Activated CD8-positive, alpha-beta T cell treated with anti-CD3 and anti-CD28 coated beads for 36 hours (primary cell): Measurements from ENCODE around the gene TIAM2. TPM values are rescaled to one million over a fixed set of nuclear protein-coding genes. Genes with fewer than 3 reads are reported as not detected.
"Not testable (repeated sequence)": the region's sequence is repeated elsewhere in the genome, so short reads cannot be mapped to it uniquely, and the experiment has no call there.

Experiments
- ATAC-seq: fragments of 200-7000 bp; cut with Tn5 transposase; one replicate; pipeline ENCODE4 v1.10.0; 2021; ENCODE audit warnings: mild to moderate bottlenecking, moderate library complexity
- CTCF ChIA-PET: fragments of 350-600 bp; sonication (Branson Sonifier 250); formaldehyde crosslinking; loops from one replicate; lab custom pipeline; 2021; ENCODE audit warnings: antibody characterized with exemption; lab: Charles Lee
- POLR2A ChIA-PET: fragments of 350-600 bp; sonication (Branson Sonifier 250); formaldehyde crosslinking; loops from one replicate; lab custom pipeline; 2021; ENCODE audit warnings: antibody characterized with exemption; lab: Charles Lee
- DNase-seq: peaks from one replicate; pipeline ENCODE4 v3.0.0-alpha.2; 2020
- H3K27ac Mint-ChIP-seq: one replicate; pipeline ENCODE4 v1.8.0; 2021; ENCODE audit warnings: mild to moderate bottlenecking, mixed read lengths
- H3K27me3 Mint-ChIP-seq: one replicate; pipeline ENCODE4 v1.8.0; 2021; ENCODE audit warnings: mixed read lengths
- H3K36me3 Mint-ChIP-seq: one replicate; pipeline ENCODE4 v1.8.0; 2021; ENCODE audit warnings: low read depth, mixed read lengths
- H3K4me1 Mint-ChIP-seq: one replicate; pipeline ENCODE4 v1.8.0; 2021; ENCODE audit warnings: low read depth, mixed read lengths
- H3K4me3 Mint-ChIP-seq: one replicate; pipeline ENCODE4 v1.8.0; 2021; ENCODE audit warnings: mild to moderate bottlenecking, moderate library complexity, mixed read lengths
- H3K9me3 Mint-ChIP-seq: one replicate; pipeline ENCODE4 v1.8.0; 2021; ENCODE audit warnings: mixed read lengths
- CTCF ChIP-seq: fragments of 200-600 bp; IDR thresholded peaks from one replicate; pipeline ENCODE4 v1.8.0; 2022; ENCODE audit warnings: antibody characterized with exemption, mild to moderate bottlenecking
- intact Hi-C: fragments of 100-400 bp; cut with micrococcal nuclease; formaldehyde crosslinking; loops from one replicate; pipeline ENCODE4 v1.10.0; 2022
- total RNA-seq, 2 experiments: library from RNA; stranded (reverse); gene quantifications; one replicate each; pipeline ENCODE4 v1.2.3, GENCODE V29; 2021

The TIAM2 gene
- total RNA-seq, 2 experiments from 2014 or later, result 5.6 to 7.1 TPM

DNA sequence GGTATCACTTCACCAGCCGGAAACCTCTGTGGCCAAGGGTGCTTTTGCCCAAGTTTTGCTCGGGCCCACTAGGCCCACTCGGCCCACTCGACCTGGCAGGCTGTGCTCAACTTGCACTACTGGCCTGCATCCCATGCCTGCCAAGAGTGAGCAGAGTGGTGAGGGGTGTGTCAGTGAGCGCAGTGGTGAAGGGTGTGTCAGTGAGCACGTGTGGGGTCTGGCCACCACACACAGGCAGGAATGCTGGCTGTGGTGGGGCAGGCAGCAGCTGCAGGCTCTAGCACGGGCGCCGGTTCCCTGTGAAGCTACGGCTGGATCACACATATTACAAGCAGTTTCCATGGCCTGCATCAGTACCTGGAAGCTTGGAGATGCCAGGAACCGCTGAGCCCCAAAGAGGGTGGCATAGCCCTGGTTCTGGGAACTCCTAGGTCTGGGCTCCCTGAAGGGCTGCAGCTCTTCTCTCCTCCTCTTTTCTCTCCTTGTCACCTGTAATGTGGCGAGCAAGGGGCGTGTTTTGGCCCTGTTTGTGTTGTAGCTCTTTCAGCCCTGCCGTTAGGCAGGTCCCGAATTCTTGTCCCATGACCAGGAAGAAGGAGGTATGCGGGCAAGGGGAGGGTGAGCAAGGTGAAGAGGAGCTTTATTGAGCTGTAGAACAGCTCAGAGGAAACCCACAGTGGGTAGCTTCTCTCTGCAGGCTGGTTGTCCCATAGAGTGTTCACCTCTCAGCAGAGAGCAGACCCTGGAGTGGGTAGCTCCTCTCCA, 217.7 kb downstream of the TIAM2 start:
- Mint-ChIP-seq H3K36me3 (no peaks in the 10 kb centered on the region), H3K4me3 (no peak overlapping the region), H3K27ac (no peak overlapping the region), H3K4me1 (no peaks in the 10 kb centered on the region), H3K9me3 (no peaks in the 10 kb centered on the region), H3K27me3 (peaks cover 5% of the 10 kb centered on the region)
- intact Hi-C loops, result no loop called here
- no peak for ATAC-seq
- TF ChIP-seq CTCF, result no peak
- POLR2A ChIA-PET, result no interaction called here
- CTCF ChIA-PET, result interaction anchor here (1.3 kb wide), 1 partner anchor 57 kb away, joined by 3 read pairs; no protein-coding TSS in a partner anchor
- no peak for DNase-seq

DNA sequence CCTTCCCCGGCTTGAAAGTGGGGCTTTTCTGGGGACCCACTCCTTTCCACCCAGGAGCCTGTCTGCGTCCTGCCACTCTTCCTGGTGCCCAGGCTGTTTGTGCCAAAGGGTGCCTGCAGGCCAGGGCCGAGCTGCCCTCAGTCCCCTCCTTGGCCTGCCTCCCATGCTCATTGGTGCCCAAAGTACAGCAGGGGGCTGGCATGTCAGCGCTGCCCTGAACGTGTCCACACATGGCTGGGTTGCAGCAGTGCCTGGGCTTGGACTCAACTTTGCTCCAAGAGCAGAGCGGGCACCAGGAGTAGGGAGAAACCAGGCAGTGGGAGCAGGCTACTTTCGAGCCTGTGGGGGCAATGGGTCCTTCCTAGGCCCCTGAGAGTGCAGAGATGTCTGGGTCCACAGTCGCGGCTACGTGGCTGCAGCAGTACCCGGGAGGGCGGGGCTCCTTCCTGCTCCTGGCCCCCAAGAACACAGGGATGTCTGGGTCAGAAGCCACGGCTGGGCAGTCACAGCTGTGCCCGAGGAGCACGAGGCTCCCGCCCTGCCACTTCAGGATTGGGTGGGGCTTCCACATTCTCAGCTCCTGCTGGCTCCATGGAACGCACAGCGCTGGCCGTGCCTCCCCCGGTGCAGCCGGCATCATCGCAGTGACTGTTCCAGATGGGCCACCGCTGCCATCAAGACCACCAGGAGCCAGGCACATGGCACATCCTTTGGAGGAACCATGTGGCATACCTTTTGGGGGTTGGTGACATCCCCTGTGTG, 218.7 kb downstream of the TIAM2 start:
- Mint-ChIP-seq H3K27me3 (peaks cover 7% of the 10 kb centered on the region), H3K36me3 (no peaks in the 10 kb centered on the region), H3K4me1 (no peaks in the 10 kb centered on the region), H3K27ac (no peak overlapping the region), H3K9me3 (no peaks in the 10 kb centered on the region), H3K4me3 (no peak overlapping the region)
- ChIA-PET CTCF (interaction anchor here (1.2 to 1.3 kb wide), 2 partner anchors 56 to 294 kb away, joined by 3 read pairs; no protein-coding TSS in a partner anchor), POLR2A (no interaction called here)
- TF ChIP-seq CTCF, result no peak
- intact Hi-C loops, result no loop called here
- DNase-seq (no peak), ATAC-seq (no peak)

- H3K4me3 Mint-ChIP-seq, result no peak overlapping the region
- H3K4me1 Mint-ChIP-seq, result no peaks in the 10 kb centered on the region
- H3K27ac Mint-ChIP-seq, result no peak overlapping the region
- H3K27me3 Mint-ChIP-seq, result peaks cover 10% of the 10 kb centered on the region
- no peaks in the 10 kb centered on the region for H3K36me3 Mint-ChIP-seq
- intact Hi-C loops, result no loop called here
- ATAC-seq, result no peak
- DNase-seq, result no peak
- CTCF ChIA-PET, result no interaction called here
- POLR2A ChIA-PET, result no interaction called here
- no peaks in the 10 kb centered on the region for H3K9me3 Mint-ChIP-seq
- TF ChIP-seq CTCF, result no peak
These were observed 220.8 kb downstream of the TIAM2 start for GRCh38 chr6:155215906-155216305.

- Mint-ChIP-seq H3K9me3 (no peaks in the 10 kb centered on the region), H3K36me3 (no peaks in the 10 kb centered on the region), H3K27me3 (peaks cover 10% of the 10 kb centered on the region), H3K4me3 (no peak overlapping the region), H3K4me1 (no peaks in the 10 kb centered on the region), H3K27ac (no peak overlapping the region)
- intact Hi-C loops, result no loop called here
- ChIA-PET POLR2A (no interaction called here), CTCF (no interaction called here)
- ATAC-seq, result no peak
- no peak for TF ChIP-seq CTCF
- no peak for DNase-seq
These were observed 221.4 kb downstream of the TIAM2 start for GRCh38 chr6:155216312-155217046.

DNA sequence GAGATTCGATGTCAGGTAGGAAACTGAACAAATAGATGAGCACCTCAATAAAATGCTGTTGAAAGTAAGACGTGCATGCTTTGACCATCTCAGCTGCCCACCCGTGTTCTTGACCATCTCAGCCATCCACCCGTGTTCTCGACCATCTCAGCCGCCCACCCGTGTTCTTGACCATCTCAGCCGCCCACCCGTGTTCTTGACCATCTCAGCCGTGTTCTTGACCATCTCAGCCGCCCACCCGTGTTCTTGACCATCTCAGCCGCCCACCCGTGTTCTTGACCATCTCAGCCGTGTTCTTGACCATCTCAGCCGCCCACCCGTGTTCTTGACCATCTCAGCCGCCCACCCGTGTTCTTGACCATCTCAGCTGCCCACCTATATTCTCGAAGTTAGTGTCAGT, 223.6 kb downstream of the TIAM2 start:
- POLR2A ChIA-PET, H3K4me3 Mint-ChIP-seq, H3K36me3 Mint-ChIP-seq, H3K9me3 Mint-ChIP-seq, H3K27ac Mint-ChIP-seq, H3K4me1 Mint-ChIP-seq, DNase-seq, ATAC-seq, intact Hi-C loops: not testable (repeated sequence)
- peaks cover 10% of the 10 kb centered on the region for H3K27me3 Mint-ChIP-seq
- CTCF ChIA-PET, result interaction anchor here (0.9 kb wide), 1 partner anchor 15 kb away, joined by 3 read pairs; no protein-coding TSS in a partner anchor
